NCI-H69 (cell line): ENCODE measurements around the gene ELAPOR1.
"Not testable (repeated sequence)": the region's sequence is repeated elsewhere in the genome, so short reads cannot be mapped to it uniquely, and the experiment has no call there.

Experiments used
- DNase-seq: peaks from one replicate; lab custom pipeline; 2025; lab: John Stamatoyannopoulos, UW

The ELAPOR1 gene

DNA sequence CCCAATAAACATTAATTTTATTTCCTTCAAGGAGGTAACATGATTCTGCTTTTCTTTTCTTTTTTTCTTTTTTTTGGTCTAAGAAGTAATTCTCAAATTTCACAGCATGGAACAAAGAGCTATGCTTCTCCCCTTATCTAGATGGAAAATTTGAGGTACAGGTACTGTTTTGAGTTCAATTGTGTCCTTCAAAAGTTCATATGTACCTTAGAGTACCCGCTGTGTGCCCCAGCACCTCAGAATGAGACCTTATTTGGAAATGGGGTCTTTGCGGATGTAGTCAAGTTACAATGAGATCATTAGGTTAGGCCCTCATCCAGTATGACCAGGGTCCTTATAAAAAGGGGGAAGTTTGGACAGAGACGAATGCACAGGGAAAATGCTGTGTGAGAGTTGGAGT is 22.0 kb downstream of the ELAPOR1 start:
- DNase-seq = no peak

DNA sequence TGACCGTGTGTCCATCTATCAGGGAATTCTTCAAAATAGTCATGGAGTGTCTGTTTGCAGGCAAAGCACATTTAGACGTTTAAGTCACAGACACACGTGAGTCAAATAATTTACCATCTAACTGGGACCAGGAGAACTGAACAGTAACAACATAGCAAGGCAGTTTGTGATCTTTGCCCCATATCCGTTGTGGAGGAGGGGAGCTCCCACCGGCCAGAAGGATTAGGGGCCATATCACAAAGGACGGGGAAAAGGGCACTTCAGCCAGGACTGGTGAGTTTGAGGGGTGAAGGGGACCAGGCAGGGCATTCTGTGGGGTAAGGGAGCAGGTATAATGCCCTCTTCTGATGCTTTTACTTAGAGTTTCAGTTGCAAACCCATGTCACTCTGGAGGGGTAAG is 22.9 kb downstream of the ELAPOR1 start:
- DNase-seq = no peak

DNA sequence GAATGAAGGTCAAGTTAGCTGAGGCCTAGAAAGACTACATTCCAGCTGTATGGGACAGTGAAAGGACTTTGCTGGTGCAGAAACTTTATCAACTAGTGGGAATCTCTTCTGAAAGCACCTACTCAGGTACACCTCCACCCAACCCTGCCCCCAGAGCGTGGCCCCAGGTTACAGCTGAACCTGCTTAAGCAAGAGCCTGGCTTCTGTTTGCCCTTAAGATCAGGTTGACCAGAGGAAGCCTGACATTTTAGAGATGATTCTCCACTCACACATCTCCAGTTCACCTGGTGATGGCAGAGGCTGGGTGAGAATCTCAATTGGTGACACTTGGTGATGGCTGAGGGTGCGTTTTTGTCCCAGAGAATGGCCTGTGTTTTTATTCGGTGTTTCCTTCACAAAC is 24.0 kb downstream of the ELAPOR1 start:
- no peak for DNase-seq

DNA sequence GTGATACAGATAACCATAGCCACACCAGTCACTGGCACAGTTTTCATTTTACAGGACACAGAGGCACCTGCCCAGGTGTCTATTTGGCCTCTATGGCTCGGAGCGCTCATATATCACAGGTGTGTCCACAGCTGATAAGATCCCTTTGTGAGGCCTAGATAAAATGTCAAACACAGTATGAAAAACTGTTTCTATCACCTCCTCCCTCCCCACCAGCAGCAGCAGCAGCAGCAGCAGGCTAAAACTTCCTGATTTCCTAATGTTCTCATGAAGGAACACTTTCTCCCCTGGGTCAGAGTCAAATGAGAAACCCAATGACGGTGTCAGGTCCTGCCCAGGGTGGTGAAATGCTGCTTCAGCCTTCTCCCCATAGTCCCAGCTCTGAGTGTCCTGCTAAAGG is 24.4 kb downstream of the ELAPOR1 start:
- no peak for DNase-seq

DNA sequence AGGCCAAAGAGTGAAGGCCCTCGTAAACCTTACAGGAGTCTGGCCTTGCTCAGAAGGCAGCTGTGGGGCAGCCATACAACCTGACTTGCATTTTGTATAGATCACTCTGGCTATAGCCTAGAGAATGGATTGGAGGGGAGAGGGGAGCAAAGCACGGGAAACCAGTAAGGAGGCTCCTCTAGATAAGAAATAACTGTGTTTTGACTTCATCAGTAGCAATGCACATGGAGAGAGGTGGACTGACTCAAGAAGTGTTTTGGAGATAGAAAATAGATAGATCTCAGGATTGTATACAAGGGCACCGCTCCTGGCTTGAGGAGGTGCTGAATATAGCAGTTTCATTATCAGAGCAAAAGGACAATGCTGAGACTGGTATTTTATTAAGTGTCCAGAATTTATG is 26.5 kb downstream of the ELAPOR1 start:
- no peak for DNase-seq

DNA sequence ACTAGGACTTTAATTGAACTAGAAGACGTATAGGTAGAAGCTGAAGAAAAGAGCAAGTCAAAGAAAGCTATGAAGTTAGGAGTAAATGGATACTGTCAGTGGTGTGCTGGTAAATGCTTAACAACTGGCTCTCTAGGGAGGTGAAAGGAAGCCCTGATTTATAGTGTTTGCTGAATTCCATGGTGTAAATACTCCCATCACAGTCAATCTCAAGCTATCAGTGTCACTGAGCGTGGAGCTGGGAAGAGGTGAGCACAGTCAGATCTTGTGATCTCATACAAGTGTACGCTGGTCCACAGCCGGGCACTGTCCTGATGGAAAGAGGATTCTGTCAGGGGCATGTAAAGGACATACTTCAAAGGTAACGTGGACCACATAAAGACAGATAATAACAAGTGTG is 28.3 kb downstream of the ELAPOR1 start:
- no peak for DNase-seq

DNA sequence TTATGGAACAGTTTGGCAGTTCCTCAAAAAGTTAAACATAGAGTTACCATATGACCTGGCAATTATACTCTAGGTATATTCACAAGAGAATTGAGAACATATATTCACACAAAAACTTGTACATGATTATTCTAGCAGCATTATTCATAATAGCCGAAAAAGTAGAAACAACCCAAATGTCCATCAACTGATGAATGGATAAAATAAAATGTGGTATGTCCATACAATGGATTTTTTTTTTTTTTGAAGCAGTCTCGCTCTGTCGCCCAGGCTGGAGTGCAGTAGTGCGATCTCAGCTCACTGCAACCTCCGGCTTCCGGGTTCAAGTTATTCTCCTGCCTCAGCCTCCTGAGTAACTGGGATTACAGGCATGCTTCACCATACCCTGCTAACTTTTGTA is 28.8 kb downstream of the ELAPOR1 start:
- not testable (repeated sequence) for DNase-seq

DNA sequence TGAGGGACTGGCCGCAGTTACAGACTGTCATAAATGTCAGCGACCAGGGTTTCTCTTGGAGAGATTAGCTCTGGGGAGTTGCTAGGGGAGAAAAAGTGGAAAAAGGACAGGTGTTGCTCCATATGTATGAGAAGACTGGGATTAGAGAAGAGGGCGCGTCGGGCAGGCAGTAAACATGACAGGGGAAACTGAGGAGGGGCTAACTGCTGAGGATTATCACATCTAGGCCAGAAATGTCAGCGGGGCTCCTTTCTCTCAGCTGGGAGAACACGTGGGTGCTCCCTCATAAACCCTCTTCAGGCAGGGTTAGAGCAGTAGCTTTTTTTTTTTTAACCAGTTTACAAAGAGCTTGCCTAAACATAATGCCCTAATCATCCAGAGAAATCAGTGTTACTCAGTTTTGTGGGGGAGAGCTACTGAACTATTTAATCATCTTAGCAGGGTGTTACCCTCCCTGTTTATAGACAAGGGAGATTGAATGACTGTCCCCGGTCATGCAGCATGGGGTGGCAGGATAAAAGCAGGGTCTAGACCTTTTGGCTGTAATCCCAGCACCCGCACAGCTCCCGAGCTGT is 35.2 kb downstream of the ELAPOR1 start:
- DNase-seq = peak; percentile 91

DNA sequence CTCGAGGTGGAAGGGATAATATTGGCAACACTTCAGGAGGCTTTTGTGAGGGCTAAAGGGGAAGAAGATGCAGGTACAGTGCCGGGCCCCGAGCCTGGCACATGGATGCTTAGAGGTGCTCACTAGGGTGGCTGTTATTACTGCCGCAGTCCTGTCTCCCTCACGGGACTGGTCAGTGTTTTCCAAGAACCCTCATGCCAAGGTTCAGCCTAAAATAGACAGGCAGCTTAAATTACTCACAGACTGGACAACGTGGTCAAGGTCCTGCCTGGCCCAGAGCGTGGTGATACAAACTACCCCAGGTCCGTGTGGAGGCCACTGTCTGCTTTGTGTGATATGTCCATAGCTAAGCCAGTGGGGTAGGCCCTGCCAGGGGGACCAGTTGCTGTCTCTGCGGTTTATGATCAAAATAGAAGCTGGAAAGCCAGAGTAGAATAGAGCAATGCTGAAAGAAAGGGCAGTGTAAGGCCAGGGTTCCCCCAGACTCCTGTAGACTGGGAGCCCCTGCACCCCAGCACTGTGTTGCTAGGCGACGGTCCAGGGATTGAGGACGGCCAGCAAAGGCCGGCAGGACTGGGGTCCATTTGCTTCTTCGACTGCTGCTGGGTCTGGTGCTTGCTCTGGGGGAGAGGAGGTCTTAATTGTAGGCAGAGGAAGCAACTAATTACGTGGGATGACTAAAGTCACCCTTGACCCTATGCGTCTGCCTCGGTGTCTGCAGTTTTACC is 36.1 kb downstream of the ELAPOR1 start:
- DNase-seq = peak; percentile 65

DNA sequence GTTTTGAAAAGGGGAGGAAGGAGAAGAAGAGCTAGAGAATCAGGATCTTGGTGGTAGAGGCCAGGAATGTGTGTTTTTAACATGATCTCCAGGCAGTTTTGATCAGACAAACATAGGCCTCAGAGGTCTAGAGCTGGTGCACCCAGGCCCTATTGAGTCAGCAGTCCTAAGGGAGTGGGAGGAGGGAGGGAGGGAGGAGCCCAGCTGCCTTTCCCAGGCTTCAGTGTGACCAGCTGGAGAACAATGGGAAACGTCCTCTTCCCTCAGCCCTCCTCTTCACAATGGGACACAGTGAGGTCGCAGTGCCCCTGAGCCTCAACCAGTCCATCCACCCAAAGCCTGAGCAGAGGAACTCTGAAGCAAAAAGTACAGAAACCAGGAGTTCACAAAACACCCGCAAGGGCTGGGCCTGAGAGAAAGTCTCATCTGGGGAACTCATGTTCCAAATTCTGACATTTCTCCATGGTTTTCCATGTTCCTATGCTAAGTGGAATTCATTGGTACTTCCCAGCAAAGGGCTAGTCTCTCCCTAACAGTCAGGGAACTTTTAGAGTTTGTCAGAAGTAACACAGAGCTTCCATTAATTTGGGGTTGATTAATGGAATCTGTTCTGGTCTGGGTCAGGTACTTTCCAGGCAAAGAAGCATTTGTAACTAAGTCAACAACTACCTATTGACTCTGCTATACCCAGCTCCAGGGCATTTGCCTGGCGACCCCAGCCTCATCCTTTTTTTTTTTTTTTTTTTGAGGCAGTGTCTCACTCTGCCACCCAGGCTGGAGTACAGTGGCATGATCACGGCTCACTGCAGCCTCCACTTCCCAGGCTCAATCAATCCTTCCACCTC is 37.5 kb downstream of the ELAPOR1 start:
- peak; percentile 77 for DNase-seq

DNA sequence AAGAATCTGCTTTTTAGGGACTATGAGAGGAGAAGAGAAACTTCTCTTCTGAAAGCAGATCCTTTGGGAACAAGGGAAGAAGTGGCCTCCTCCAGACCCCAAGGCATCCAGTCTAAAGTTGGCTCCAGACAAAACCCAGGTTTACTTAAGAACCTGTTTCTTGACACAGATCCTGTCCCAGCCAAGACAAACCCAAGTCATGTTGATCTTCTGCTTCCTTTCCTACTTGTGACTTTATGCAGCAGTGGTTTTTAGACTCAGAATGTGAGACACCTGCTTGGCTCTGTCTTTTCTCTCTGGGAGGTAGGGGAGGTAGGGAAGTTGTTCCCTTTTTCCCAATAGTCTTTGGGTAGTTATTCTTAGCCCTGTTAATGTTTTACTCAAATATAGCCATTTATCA is 38.3 kb downstream of the ELAPOR1 start:
- DNase-seq = no peak

DNA sequence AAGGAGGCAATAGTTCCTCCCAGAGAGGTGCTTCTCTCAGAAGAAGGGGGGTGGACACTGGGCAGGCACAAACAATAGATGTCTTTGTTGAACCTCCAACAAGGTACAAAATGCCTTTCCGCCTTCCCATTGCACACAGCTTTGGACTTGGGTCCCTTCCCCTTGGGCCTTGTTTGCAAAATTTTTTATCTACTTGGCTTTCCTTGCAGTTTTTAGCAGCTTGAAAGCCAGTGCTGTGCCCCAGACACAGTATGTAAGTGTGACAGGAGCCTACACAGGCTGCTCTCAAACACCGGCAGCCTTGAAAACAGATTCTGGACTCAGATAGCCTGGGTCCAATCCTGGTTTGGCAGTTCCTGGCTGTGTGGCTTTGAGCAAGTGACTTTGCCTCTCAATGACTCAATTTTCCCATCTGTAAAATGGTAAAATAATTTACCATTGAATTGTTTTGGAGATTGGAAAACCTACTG is 43.0 kb downstream of the ELAPOR1 start:
- DNase-seq = no peak

DNA sequence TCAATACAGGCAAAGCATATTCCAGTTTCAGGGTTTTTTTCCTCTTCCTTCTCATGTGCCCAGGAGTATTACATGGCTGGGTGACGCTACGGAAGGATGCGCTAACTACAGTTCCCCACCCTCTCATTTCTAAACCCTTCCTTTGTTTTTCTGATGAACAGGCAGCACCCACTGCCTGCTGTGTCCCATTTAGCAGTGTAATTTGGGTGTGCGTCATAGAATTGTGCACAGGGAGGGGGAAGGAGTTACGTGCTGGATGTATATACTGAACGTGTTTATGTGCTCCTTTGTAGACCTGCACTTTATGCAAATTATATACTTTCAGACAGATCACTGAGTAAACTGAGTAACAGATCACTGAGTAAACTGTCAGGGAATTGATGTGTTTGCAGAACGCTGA is 44.5 kb downstream of the ELAPOR1 start:
- peak; percentile 93 for DNase-seq

DNA sequence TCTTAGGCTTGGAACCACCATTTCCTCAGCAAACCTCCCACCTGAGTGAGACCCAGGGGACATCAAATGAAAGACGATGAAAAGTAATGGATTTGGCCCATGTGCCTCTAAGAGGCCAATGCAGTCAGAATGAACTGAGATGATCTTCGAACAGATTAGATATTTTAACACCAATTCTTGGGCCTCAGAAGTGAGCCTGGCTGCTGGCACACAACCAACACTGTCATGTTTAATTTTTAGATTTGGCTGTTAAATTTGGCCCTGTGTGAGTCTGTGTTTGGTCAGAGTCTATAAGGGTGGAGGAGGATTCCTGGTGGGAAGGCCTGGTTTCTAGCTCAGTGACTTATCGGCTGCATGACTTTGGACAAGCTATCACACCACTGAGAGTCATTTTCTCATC is 45.4 kb downstream of the ELAPOR1 start:
- DNase-seq = no peak

DNA sequence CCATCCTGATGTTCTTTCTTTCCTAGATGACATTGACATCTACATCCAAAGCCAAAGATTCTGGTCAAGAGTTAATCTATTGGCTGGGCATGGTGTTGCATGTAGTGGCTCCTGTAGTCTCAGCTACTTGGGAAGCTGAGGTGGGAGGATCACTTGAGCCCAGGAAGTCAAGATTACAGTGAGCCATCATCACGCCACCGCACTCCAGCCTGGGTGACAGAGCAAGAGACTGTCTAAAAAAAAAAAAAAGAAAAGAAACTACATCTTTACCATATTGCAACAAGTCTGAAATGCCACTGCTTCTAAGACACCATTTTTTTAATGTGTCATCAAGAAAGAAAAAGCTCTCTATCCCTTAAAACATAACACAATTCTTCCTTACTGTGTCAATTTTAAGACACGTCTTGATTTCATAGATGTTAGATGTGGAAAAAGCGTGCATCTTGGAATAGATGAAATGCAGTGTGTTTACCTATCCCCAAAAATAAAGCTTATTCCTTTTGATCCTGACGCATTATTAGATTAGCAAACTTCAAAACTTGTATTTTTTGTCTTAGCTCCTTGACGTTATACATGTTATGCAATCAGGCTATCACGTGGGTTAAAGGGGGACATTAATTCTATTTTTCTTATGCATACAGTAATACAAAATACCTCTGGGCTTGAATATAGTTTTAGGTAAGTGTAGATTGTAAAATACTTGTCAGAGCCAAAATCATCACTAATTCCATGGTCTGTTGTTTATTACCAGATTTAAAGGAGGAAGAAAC is 46.3 kb downstream of the ELAPOR1 start:
- no peak for DNase-seq

DNA sequence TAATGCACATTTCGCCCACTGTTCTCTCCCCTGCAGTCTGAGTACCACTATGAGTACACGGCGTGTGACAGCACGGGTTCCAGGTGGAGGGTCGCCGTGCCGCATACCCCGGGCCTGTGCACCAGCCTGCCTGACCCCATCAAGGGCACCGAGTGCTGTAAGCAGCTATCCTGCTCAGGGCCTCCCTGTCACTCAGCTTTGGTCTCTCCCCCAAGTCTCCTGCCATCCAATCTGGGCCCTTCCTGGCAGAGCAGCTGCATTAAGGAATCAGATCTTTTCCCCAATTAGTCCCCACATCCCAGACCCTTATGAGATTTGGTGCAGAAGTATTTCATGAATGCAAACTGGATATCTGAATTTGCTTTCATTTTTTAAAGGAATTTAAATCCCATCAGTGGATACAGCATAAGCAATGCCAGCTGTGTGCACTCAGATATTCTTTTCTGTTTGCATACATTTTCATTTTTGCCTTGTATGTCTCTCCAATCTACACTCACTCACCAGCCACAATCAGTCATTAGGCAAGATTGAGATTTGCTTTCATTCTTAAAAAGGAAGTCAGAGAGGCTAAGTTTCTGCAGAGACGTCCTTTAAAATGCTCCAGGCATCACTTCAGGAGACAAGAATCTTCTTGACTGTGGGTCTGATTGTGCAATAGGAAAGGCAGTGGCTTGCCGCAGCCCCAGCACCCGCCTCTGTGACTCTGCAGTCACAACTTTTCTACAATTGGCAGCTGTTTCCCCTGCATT is 48.1 kb downstream of the ELAPOR1 start:
- no peak for DNase-seq

DNA sequence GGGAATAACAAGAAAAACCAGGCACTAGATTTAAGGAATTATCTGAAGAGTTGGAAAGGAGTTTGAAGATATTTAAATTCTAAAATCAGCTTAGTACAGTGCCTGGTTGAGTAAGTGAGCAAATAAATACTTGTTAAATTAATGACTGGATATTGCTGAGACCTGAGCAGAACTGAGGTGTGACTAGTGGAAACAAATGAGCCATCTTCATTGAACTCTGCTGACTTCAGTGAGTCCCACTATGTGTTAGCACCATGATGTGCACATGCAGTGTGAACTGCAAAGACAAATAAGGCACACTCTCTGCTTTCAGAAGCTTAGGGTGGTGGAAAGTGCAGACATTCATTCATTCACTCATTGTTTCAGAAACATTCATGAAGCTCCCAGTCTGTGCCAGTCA is 48.7 kb downstream of the ELAPOR1 start:
- no peak for DNase-seq

DNA sequence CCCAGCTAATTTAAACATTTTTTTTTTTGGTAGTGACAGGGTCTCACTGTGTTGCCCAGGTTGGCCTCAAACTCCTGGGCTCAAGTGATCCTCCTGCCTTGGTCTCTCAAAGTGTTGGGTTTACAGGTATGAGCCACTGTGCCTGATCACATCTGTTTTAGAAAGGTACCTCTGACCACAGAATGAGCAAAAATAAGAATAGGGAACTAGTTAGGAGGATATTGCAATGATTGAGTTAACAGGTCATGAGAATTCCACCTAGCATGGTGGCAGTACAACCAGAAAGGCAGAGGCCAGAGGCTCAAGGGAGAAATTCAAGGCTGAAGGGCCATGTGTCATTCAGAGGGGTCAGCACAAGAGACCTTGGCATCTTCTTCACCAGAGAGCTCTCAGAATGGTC is 49.6 kb downstream of the ELAPOR1 start:
- no peak for DNase-seq
